Mesenchymal stem cell (in vitro differentiated cells and primary cell): Measurements from ENCODE around the gene VEGFD.

ENCODE experiments used
- DNase-seq: peaks from one replicate; pipeline ENCODE4 v3.0.0-alpha.2; 2013
- H2AFZ ChIP-seq: one replicate; pipeline ENCODE4 v1.6.1; 2013; ENCODE audit warnings: low read depth, mild to moderate bottlenecking, control low read depth, inconsistent platforms, low read length, moderate library complexity
- H2AK5ac ChIP-seq: 2 replicates; pipeline ENCODE4 v1.6.1; 2013; ENCODE audit warnings: low read length, moderate library complexity, mild to moderate bottlenecking, inconsistent platforms; ENCODE audit not compliant: severe bottlenecking
- H2BK120ac ChIP-seq: one replicate; pipeline ENCODE4 v1.6.1; 2013; ENCODE audit warnings: low read depth, mild to moderate bottlenecking, inconsistent platforms, low read length, moderate library complexity
- H2BK12ac ChIP-seq, 2 experiments: one replicate each; pipeline ENCODE4 v1.6.1; 2013; ENCODE audit warnings: inconsistent platforms in 2 of 2, low read length in 2 of 2, mild to moderate bottlenecking in 2 of 2, moderate library complexity in 2 of 2, control low read depth in 1 of 2
- H2BK15ac ChIP-seq: one replicate; pipeline ENCODE4 v1.6.1; 2013; ENCODE audit warnings: mild to moderate bottlenecking, low read depth, inconsistent platforms; ENCODE audit not compliant: poor library complexity, severe bottlenecking
- H2BK5ac ChIP-seq: 2 replicates; pipeline ENCODE4 v1.6.1; 2013; ENCODE audit warnings: low read depth, mild to moderate bottlenecking, low read length, control low read depth, inconsistent platforms; ENCODE audit not compliant: poor library complexity, severe bottlenecking
- H3K14ac ChIP-seq, 2 experiments: one replicate each; pipeline ENCODE4 v1.6.1; 2013; ENCODE audit warnings: inconsistent platforms in 2 of 2, low read length in 2 of 2, control low read depth in 1 of 2, mild to moderate bottlenecking in 1 of 2, moderate library complexity in 1 of 2
- H3K18ac ChIP-seq, 2 experiments: one replicate each; pipeline ENCODE4 v1.6.1; 2013; ENCODE audit warnings: inconsistent platforms in 2 of 2, low read length in 2 of 2, control low read depth in 1 of 2, low read depth in 1 of 2, mild to moderate bottlenecking in 1 of 2
- H3K23ac ChIP-seq, 2 experiments: one replicate each; pipeline ENCODE4 v1.6.1; 2013; ENCODE audit warnings: inconsistent platforms in 2 of 2, low read length in 2 of 2, mild to moderate bottlenecking in 2 of 2, moderate library complexity in 2 of 2, control low read depth in 1 of 2
- H3K27ac ChIP-seq: 2 replicates; pipeline ENCODE4 v1.5.1; 2013; ENCODE audit warnings: mild to moderate bottlenecking, moderate library complexity, low read length, control low read depth, inconsistent platforms; ENCODE audit not compliant: poor library complexity, severe bottlenecking
- H3K27me3 ChIP-seq, 2 experiments: 2 replicates each; pipeline versions ENCODE4 v1.6.1 to v1.7.0; 2013; ENCODE audit warnings: low read length in 2 of 2, mild to moderate bottlenecking in 2 of 2, moderate library complexity in 2 of 2, control low read depth in 1 of 2, inconsistent platforms in 1 of 2; ENCODE audit not compliant: control insufficient read depth in 1 of 2, insufficient read depth in 1 of 2
- H3K36me3 ChIP-seq, 2 experiments: 2 replicates each; pipeline versions ENCODE4 v1.6.1 to v1.7.0; 2013; ENCODE audit warnings: low read length in 2 of 2, control low read depth in 1 of 2, inconsistent platforms in 1 of 2, low read depth in 1 of 2, mild to moderate bottlenecking in 1 of 2; ENCODE audit not compliant: insufficient read depth in 2 of 2, control insufficient read depth in 1 of 2
- H3K4ac ChIP-seq, 2 experiments: one replicate each; pipeline ENCODE4 v1.6.1; 2013; ENCODE audit warnings: inconsistent platforms in 2 of 2, low read length in 2 of 2, mild to moderate bottlenecking in 2 of 2, moderate library complexity in 2 of 2, control low read depth in 1 of 2, low read depth in 1 of 2
- H3K4me1 ChIP-seq: 2 replicates; pipeline ENCODE4 v1.6.1; 2013; ENCODE audit warnings: low read depth, low read length, control low read depth; ENCODE audit not compliant: control insufficient read depth, insufficient read depth
- H3K4me2 ChIP-seq: 2 replicates; pipeline ENCODE4 v1.6.1; 2013; ENCODE audit warnings: low read length, mild to moderate bottlenecking, inconsistent platforms; ENCODE audit not compliant: poor library complexity, severe bottlenecking
- H3K4me3 ChIP-seq, 2 experiments: 2 replicates each; pipeline versions ENCODE4 v1.5.1 to v1.7.0; 2013; ENCODE audit warnings: low read length in 2 of 2, mild to moderate bottlenecking in 2 of 2, control low read depth in 1 of 2, low read depth in 1 of 2; ENCODE audit not compliant: insufficient read depth in 1 of 2
- H3K79me1 ChIP-seq: replicated peaks from 2 replicates; pipeline ENCODE4 v1.6.1; 2013; ENCODE audit warnings: mild to moderate bottlenecking, control low read depth, low read length, inconsistent platforms; ENCODE audit not compliant: poor library complexity, severe bottlenecking
- H3K9ac ChIP-seq: 2 replicates; pipeline ENCODE4 v1.7.0; 2013; ENCODE audit warnings: mild to moderate bottlenecking, low read length, moderate library complexity
- H3K9me3 ChIP-seq: 2 replicates; pipeline ENCODE4 v1.7.0; 2013; ENCODE audit warnings: mild to moderate bottlenecking, low read length; ENCODE audit not compliant: control insufficient read depth
- H4K8ac ChIP-seq: one replicate; pipeline ENCODE4 v1.6.1; 2013; ENCODE audit warnings: inconsistent platforms, mild to moderate bottlenecking, low read length, moderate library complexity
- H4K91ac ChIP-seq: one replicate; pipeline ENCODE4 v1.6.1; 2013; ENCODE audit warnings: mild to moderate bottlenecking, low read length, inconsistent platforms
- WGBS: methylation state at CpG from one replicate; pipeline ENCODE4 v1.1.7; 2013; ENCODE audit warnings: mixed read lengths; 5-methylcytosine and 5-hydroxymethylcytosine counted together

The VEGFD gene

GRCh38 chrX:15410947-15411346, 26.7 kb upstream of the VEGFD start:
- H2AK5ac ChIP-seq = no peak overlapping the region
- no peak overlapping the region for H3K4ac ChIP-seq
- WGBS = 89% methylated on average over 1 of the region's 2 CpGs
- no peaks in the 10 kb centered on the region for H3K4me1 ChIP-seq
- H3K18ac ChIP-seq = no peak overlapping the region
- no peak overlapping the region for H3K4me2 ChIP-seq
- H3K14ac ChIP-seq = no peak overlapping the region
- DNase-seq = no peak
- H2BK15ac ChIP-seq = no peak overlapping the region
- H3K4me3 ChIP-seq = no peak overlapping the region
- no peaks in the 10 kb centered on the region for H3K9me3 ChIP-seq
- no peak overlapping the region for H2BK120ac ChIP-seq
- no peak overlapping the region for H2BK5ac ChIP-seq
- no peak overlapping the region for H2AFZ ChIP-seq
- H3K27ac ChIP-seq = no peak overlapping the region
- no peak overlapping the region for H3K9ac ChIP-seq
- H3K27me3 ChIP-seq = peaks cover 0 to 5% of the 10 kb centered on the region in 2 experiments
- no peak overlapping the region for H3K23ac ChIP-seq
- H2BK12ac ChIP-seq = no peak overlapping the region
- no peak overlapping the region for H4K91ac ChIP-seq
- no peaks in the 10 kb centered on the region for H3K36me3 ChIP-seq
- no peak overlapping the region for H4K8ac ChIP-seq
- H3K79me1 ChIP-seq = no peaks in the 10 kb centered on the region

GRCh38 chrX:15410430-15410829, 26.2 kb upstream of the VEGFD start:
- no peak overlapping the region for H4K91ac ChIP-seq
- H3K4me3 ChIP-seq = no peak overlapping the region
- H2BK5ac ChIP-seq = no peak overlapping the region
- no peak overlapping the region for H4K8ac ChIP-seq
- H2BK120ac ChIP-seq = no peak overlapping the region
- no peaks in the 10 kb centered on the region for H3K9me3 ChIP-seq
- H3K9ac ChIP-seq = no peak overlapping the region
- no peak overlapping the region for H3K14ac ChIP-seq
- H3K79me1 ChIP-seq = no peaks in the 10 kb centered on the region
- no peak overlapping the region for H2BK12ac ChIP-seq
- no peak overlapping the region for H3K23ac ChIP-seq
- no peak overlapping the region for H2AK5ac ChIP-seq
- H3K4me1 ChIP-seq = no peaks in the 10 kb centered on the region
- H3K4me2 ChIP-seq = no peak overlapping the region
- peaks cover 0 to 5% of the 10 kb centered on the region in 2 experiments for H3K27me3 ChIP-seq
- no peak overlapping the region for H3K4ac ChIP-seq
- no peak overlapping the region for H3K27ac ChIP-seq
- no peak for DNase-seq
- H3K18ac ChIP-seq = no peak overlapping the region
- no peak overlapping the region for H2AFZ ChIP-seq
- H3K36me3 ChIP-seq = no peaks in the 10 kb centered on the region
- H2BK15ac ChIP-seq = no peak overlapping the region

- Histone ChIP-seq H3K27me3 (no peaks in the 10 kb centered on the region), H2AFZ (no peak overlapping the region), H2BK5ac (no peak overlapping the region), H3K4me1 (no peaks in the 10 kb centered on the region), H3K14ac (no peak overlapping the region), H3K4me2 (no peak overlapping the region), H3K18ac (no peak overlapping the region), H2BK15ac (no peak overlapping the region), H2AK5ac (no peak overlapping the region), H2BK120ac (no peak overlapping the region), H3K9me3 (no peaks in the 10 kb centered on the region), H3K4me3 (no peak overlapping the region), H3K9ac (no peak overlapping the region), H2BK12ac (no peak overlapping the region), H3K27ac (no peak overlapping the region), H3K36me3 (no peaks in the 10 kb centered on the region), H3K4ac (no peak overlapping the region), H3K23ac (no peak overlapping the region), H4K91ac (no peak overlapping the region), H4K8ac (no peak overlapping the region), H3K79me1 (no peaks in the 10 kb centered on the region)
- peak; percentile 1 for DNase-seq
- WGBS = 94% methylated on average over 2 of the region's 3 CpGs
Observed at GRCh38 chrX:15405846-15406245, 21.6 kb upstream of the VEGFD start.

GRCh38 chrX:15404401-15405096, 20.3 kb upstream of the VEGFD start:
- Histone ChIP-seq H3K27me3 (no peaks in the 10 kb centered on the region), H2BK120ac (no peak overlapping the region), H2BK5ac (no peak overlapping the region), H3K4me2 (no peak overlapping the region), H4K8ac (no peak overlapping the region), H3K14ac (no peak overlapping the region), H3K36me3 (no peaks in the 10 kb centered on the region), H2BK15ac (no peak overlapping the region), H3K79me1 (no peaks in the 10 kb centered on the region), H3K9ac (peak overlapping the region; percentile 67), H2BK12ac (no peak overlapping the region), H3K9me3 (no peaks in the 10 kb centered on the region), H3K27ac (no peak overlapping the region), H3K18ac (no peak overlapping the region), H2AFZ (no peak overlapping the region), H2AK5ac (no peak overlapping the region), H3K4me1 (no peaks in the 10 kb centered on the region), H3K23ac (no peak overlapping the region), H3K4ac (no peak overlapping the region), H4K91ac (no peak overlapping the region), H3K4me3 (no peak overlapping the region)
- WGBS = 70% methylated on average over 5 of the region's 7 CpGs
- DNase-seq = peak; percentile 48
